K562 (cell line): ENCODE results near the gene RHPN2. TPM values are rescaled to one million over a fixed set of nuclear protein-coding genes. Genes with fewer than 3 reads are reported as not detected.

Source experiments
- ATAC-seq: fragments of 200-7000 bp; cut with Tn5 transposase; 3 replicates; pipeline ENCODE4 v1.9.1; 2020; ENCODE audit warnings: moderate library complexity
- BruUV-seq: library from RNA; stranded (reverse); fragments of 400-500 nt; replicated peaks from 2 replicates; lab custom pipeline; 2021; lab: Mats Ljungman, UMichigan
- CTCF ChIA-PET: fragments of 300-600 bp; formaldehyde crosslinking; extraction: SDS; loops from one replicate; lab custom pipeline; 2021; ENCODE audit warnings: low intra/inter-chr PET ratio; lab: Yijun Ruan, JAX
- POLR2A ChIA-PET: fragments of 300-600, 350-650 bp; sonication (Branson Sonifier 250); formaldehyde crosslinking; extraction: SDS; loops from one replicate; lab custom pipeline; 2021; ENCODE audit warnings: antibody characterized with exemption, inconsistent platforms; lab: Yijun Ruan, JAX
- DNase-seq, 4 experiments: peaks; one replicate each; pipeline versions ENCODE4 v3.0.0 to v3.0.0-alpha.2; 2011 to 2018; ENCODE audit warnings: low spot score in 3 of 4, mixed read lengths in 3 of 4; ENCODE audit errors: extremely low read depth in 1 of 4
- FAIRE-seq: peaks from 2 replicates; lab custom pipeline; 2011; peaks lifted over from hg19 to GRCh38; lab: Jason Lieb, UNC
- H2AFZ ChIP-seq: 2 replicates; pipeline ENCODE4 v1.6.0; 2011; ENCODE audit warnings: low read depth, low read length, control low read depth, inconsistent platforms
- H3K27ac ChIP-seq: fragments of 200-600 bp; 3 replicates; pipeline ENCODE4 v1.8.0; 2011; ENCODE audit warnings: low read depth, mild to moderate bottlenecking, control low read depth, inconsistent platforms, low read length, moderate library complexity, mixed read lengths; ENCODE audit errors: extremely low read depth
- H3K27me3 ChIP-seq, 2 experiments: fragments of 300-600 bp in 1 of 2; 2 replicates in 1 of 2; 3 replicates in 1 of 2; pipeline versions ENCODE4 v1.6.0 to v1.8.0; 2011; ENCODE audit warnings: inconsistent platforms in 2 of 2, low read length in 2 of 2, mild to moderate bottlenecking in 1 of 2, mixed read lengths in 1 of 2, moderate library complexity in 1 of 2; ENCODE audit not compliant: control insufficient read depth in 2 of 2, insufficient read depth in 2 of 2
- H3K36me3 ChIP-seq: fragments of 300-600 bp; 3 replicates; pipeline ENCODE4 v1.8.0; 2011; ENCODE audit warnings: mild to moderate bottlenecking, low read length, inconsistent platforms; ENCODE audit not compliant: control insufficient read depth, insufficient read depth
- H3K4me1 ChIP-seq, 2 experiments: fragments of 200-600 bp in 1 of 2; replicated peaks in 1 of 2; 2 replicates in 1 of 2; 3 replicates in 1 of 2; pipeline versions ENCODE4 v1.5.1 to v1.8.0; 2011; ENCODE audit warnings: inconsistent platforms in 2 of 2, low read length in 2 of 2, mild to moderate bottlenecking in 1 of 2, mixed read lengths in 1 of 2, moderate library complexity in 1 of 2; ENCODE audit not compliant: control insufficient read depth in 2 of 2, insufficient read depth in 2 of 2
- H3K4me2 ChIP-seq: 2 replicates; pipeline ENCODE4 v1.6.1; 2011; ENCODE audit warnings: low read length, control low read depth, inconsistent platforms, mixed read lengths; ENCODE audit not compliant: insufficient read depth
- H3K4me3 ChIP-seq: fragments of 200-600 bp; sonication (generic), shearing (Covaris generic); 2 replicates; pipeline ENCODE4 v1.5.1; 2016; ENCODE audit warnings: control low read depth, inconsistent platforms
- H3K79me2 ChIP-seq: fragments of 200-600 bp; 3 replicates; pipeline ENCODE4 v1.8.0; 2011; ENCODE audit warnings: low read length, inconsistent platforms; ENCODE audit not compliant: control insufficient read depth, insufficient read depth
- H3K9ac ChIP-seq, 2 experiments: 2 replicates each; pipeline versions ENCODE4 v1.6.0 to v1.6.1; 2011; ENCODE audit warnings: low read depth in 2 of 2, low read length in 2 of 2, control low read depth in 1 of 2, inconsistent platforms in 1 of 2, mild to moderate bottlenecking in 1 of 2, mixed read lengths in 1 of 2; ENCODE audit not compliant: insufficient read depth in 1 of 2
- H3K9me1 ChIP-seq: one replicate; pipeline ENCODE4 v1.6.0; 2011; ENCODE audit warnings: inconsistent platforms, mild to moderate bottlenecking, low read length, moderate library complexity; ENCODE audit not compliant: control insufficient read depth, insufficient read depth
- H3K9me3 ChIP-seq: replicated peaks from 2 replicates; pipeline ENCODE4 v1.5.1; 2011; ENCODE audit warnings: low read depth, low read length, inconsistent platforms; ENCODE audit not compliant: control insufficient read depth, insufficient read depth
- H4K20me1 ChIP-seq: replicated peaks from 2 replicates; pipeline ENCODE4 v1.6.1; 2011; ENCODE audit warnings: low read length, inconsistent platforms, mixed read lengths; ENCODE audit not compliant: control insufficient read depth, insufficient read depth
- ATF1 ChIP-seq, 2 experiments: fragments of 450-650 bp in 1 of 2; IDR thresholded peaks; 2 replicates each; pipeline ENCODE4 v1.6.1; 2016; ENCODE audit warnings: missing compliant biosample characterization in 1 of 2, missing genetic modification characterization in 1 of 2
- CEBPZ ChIP-seq: fragments of 150-350 bp; IDR thresholded peaks from 2 replicates; pipeline ENCODE4 v1.6.1; 2014; ENCODE audit warnings: low read depth, mild to moderate bottlenecking, low read length, borderline replicate concordance
- E2F1 ChIP-seq: sonication (generic); formaldehyde crosslinking; IDR thresholded peaks from 2 replicates; pipeline ENCODE4 v1.8.1; 2023; ENCODE audit warnings: mild to moderate bottlenecking, missing genetic modification reagents, moderate library complexity
- MEIS2 ChIP-seq: fragments of 450-650 bp; IDR thresholded peaks from 2 replicates; pipeline ENCODE4 v1.6.1; 2014; ENCODE audit warnings: mild to moderate bottlenecking; ENCODE audit not compliant: partially characterized antibody
- PATZ1 ChIP-seq: fragments of 250-450 bp; sonication (Bioruptor Pico); IDR thresholded peaks from 2 replicates; pipeline ENCODE4 v1.5.0; 2020; ENCODE audit warnings: mild to moderate bottlenecking, borderline replicate concordance
- PTRF ChIP-seq: fragments of 450-650 bp; IDR thresholded peaks from 2 replicates; pipeline ENCODE4 v1.6.1; 2016; ENCODE audit warnings: mild to moderate bottlenecking, missing genetic modification characterization, missing compliant biosample characterization
- TCF15 ChIP-seq: fragments of 250-450 bp; sonication (Bioruptor Pico); IDR thresholded peaks from 2 replicates; pipeline ENCODE4 v1.8.0; 2022; ENCODE audit warnings: moderate library complexity, mild to moderate bottlenecking, inconsistent platforms
- ZBTB8A ChIP-seq: fragments of 450-650 bp; IDR thresholded peaks from 2 replicates; pipeline ENCODE4 v1.6.1; 2018; ENCODE audit warnings: mild to moderate bottlenecking, moderate library complexity; ENCODE audit not compliant: partially characterized antibody
- WGBS: fragments of 100-300 bp; shearing (Covaris generic); methylation state at CpG from one replicate; pipeline ENCODE4 v1.1.6; 2016; ENCODE audit warnings: low coverage, mixed read lengths; ENCODE audit not compliant: insufficient coverage; ENCODE audit errors: missing lambda C conversion rate; 5-methylcytosine and 5-hydroxymethylcytosine counted together
- in situ Hi-C: fragments of 300-500 bp; cut with MboI; formaldehyde crosslinking; loops from 4 replicates; pipeline ENCODE4 v1.15.0; 2018; ENCODE audit warnings: inconsistent platforms, mixed read lengths
- intact Hi-C: fragments of 100-400 bp; cut with micrococcal nuclease; formaldehyde crosslinking; loops from 2 replicates; pipeline ENCODE4 v1.14.2; 2022
- polyA plus RNA-seq, 8 experiments: library from polyadenylated mRNA; depleted of rRNA in 4 of 8; stranded (reverse) in 5 of 8; unstranded in 3 of 8; fragments of >200 nt; fragmentation: Nextera tagmentation in 2 of 8; fragmentation: Illumina TruSeq in 1 of 8; extraction: Ambion mirVana in 2 of 8; extraction: Trizol in 1 of 8; gene quantifications; 2 replicates each; pipeline versions ENCODE4 v1.2.1 to v1.2.3, GENCODE V29; 2011 to 2014; ENCODE audit warnings: inconsistent platforms in 1 of 8, missing spikeins in 1 of 8
- total RNA-seq, 7 experiments: library from RNA; depleted of rRNA in 6 of 7; stranded (reverse); fragments of >200 nt in 6 of 7; fragmentation: Illumina TruSeq in 2 of 7; extraction: Trizol in 2 of 7; gene quantifications; 2 replicates each; pipeline versions ENCODE4 v1.2.1 to v1.2.3, GENCODE V29; 2011 to 2021; ENCODE audit warnings: low replicate concordance in 1 of 7

RHPN2 gene
- total and polyA plus RNA-seq, 9 of the 15 experiments (the other 6 are each of a cell fraction or from before 2014, with no cell fraction given): 0.63 to 9.9 (median 3.2) TPM

GRCh38 chr19:33071887-33072286 is 7.2 kb upstream of the RHPN2 start:
- peaks cover 0 to 3% of the 10 kb centered on the region in 2 experiments; a peak in 1 of 5 replicates for H3K4me1 ChIP-seq
- in situ Hi-C loops: no loop called here
- TF ChIP-seq MEIS2: no peak
- TF ChIP-seq PATZ1 (CRISPR knock-in tag): no peak
- TF ChIP-seq ATF1 (CRISPR knock-in tag; IDR thresholded peaks at IDR 0.05): no peak
- no peak for TF ChIP-seq ATF1 (tag; IDR thresholded peaks at IDR 0.05)
- TF ChIP-seq E2F1 (CRISPR knock-in tag): no peak
- no peak for TF ChIP-seq TCF15 (CRISPR knock-in tag)
- TF ChIP-seq CEBPZ: no peak
- no peak for TF ChIP-seq PTRF (tag)
- TF ChIP-seq ZBTB8A: no peak
- TF ChIP-seq, all 486 proteins: peak for 0
- no peak for DNase-seq
- Histone ChIP-seq H3K4me3 (no peak overlapping the region), H2AFZ (no peak overlapping the region), H3K4me2 (no peak overlapping the region), H3K27me3 (peaks cover 0 to 5% of the 10 kb centered on the region in 2 experiments; a peak in 1 of 5 replicates), H3K27ac (no peak overlapping the region), H4K20me1 (no peaks in the 10 kb centered on the region), H3K9me3 (no peaks in the 10 kb centered on the region), H3K36me3 (no peaks in the 10 kb centered on the region), H3K79me2 (no peaks in the 10 kb centered on the region), H3K9me1 (no peaks in the 10 kb centered on the region), H3K9ac (no peak overlapping the region)
- FAIRE-seq: no peak
- no peak for ATAC-seq
- ChIA-PET CTCF (no interaction called here), POLR2A (interaction anchor here (0.9 kb wide), 1 partner anchor 12 kb away, joined by 3 read pairs; no protein-coding TSS in a partner anchor)
- 17% methylated on average over 7 of the region's 7 CpGs for WGBS
- no TSS peak for BruUV-seq
- intact Hi-C loops: no loop called here
